ENCODE data around the gene MACF1. TPM values are rescaled to one million over a fixed set of nuclear protein-coding genes. Genes with fewer than 3 reads are reported as not detected.

The MACF1 gene
- total RNA-seq, 1 experiment from 2014 or later, result 104 TPM

DNA sequence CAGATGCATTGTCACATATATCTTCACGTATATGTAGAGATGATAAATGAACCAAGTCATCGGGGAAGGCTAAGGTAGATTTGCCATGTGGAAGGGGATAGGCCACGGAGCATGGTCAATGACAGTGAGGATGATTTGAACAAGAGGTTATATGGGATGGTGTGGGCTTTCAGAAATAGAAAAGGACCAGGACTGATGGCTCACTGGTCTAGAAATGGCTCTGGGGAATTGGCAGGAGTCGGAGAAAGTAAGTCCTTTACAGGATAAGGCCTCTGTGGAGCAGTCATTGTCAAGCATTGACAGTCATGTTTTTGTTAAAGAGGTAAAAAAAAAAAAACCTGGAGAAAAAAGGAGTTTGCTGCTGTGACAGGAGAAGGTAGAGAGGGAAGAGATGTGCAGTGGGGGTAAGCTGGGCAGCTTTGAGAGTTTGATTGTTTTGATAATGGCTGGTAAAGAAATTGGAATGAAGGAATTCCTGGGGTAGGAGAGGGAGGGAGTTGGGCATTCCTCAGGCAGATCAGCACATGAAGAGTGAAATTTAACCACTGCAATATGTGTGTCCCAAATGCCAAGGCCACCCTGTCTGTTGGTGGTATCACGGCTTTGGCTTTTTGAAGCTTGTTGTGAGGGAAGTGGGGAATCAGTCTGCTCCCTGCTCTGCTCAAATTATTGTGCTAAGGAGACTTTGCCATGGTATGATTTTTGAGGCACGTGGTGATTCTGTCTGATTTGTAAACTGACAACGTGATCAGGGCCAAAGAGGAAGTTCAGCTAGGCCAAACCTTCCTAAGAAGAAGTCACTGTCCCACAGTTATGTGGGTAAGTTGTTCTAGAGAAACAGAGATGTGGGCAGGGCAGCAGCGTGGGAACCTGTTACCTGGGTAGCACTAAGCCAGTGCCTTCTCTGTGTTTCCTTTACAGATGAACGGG lies 26.0 kb downstream of the MACF1 start:
- intact Hi-C loops (cut with micrococcal nuclease; ENCODE audit: unreplicated experiment), result no loop called here
- Mint-ChIP-seq H3K36me3 (ENCODE audit: insufficient read depth, unreplicated experiment) (peaks cover 23% of the 10 kb centered on the region), H3K4me3 (ENCODE audit: unreplicated experiment) (no peak overlapping the region), H3K27ac (ENCODE audit: unreplicated experiment) (peak overlapping the region; percentile 20), H3K27me3 (ENCODE audit: insufficient read depth, unreplicated experiment) (no peaks in the 10 kb centered on the region), H3K9me3 (ENCODE audit: unreplicated experiment) (no peaks in the 10 kb centered on the region), H3K4me1 (ENCODE audit: low read depth, unreplicated experiment) (no peaks in the 10 kb centered on the region)
- Histone ChIP-seq H3K9me3 (no peaks in the 10 kb centered on the region), H3K36me3 (ENCODE audit: control insufficient read depth, insufficient read depth, low read length) (no peaks in the 10 kb centered on the region), H3K4me1 (no peaks in the 10 kb centered on the region), H3K4me3 (ENCODE audit: low read depth, low read length) (no peak overlapping the region), H3K27me3 (replicated peaks; ENCODE audit: control insufficient read depth, insufficient read depth, low read length) (no peaks in the 10 kb centered on the region)
- ChIA-PET CTCF (no interaction called here), POLR2A (no interaction called here)
- TF ChIP-seq, protein P1, sequence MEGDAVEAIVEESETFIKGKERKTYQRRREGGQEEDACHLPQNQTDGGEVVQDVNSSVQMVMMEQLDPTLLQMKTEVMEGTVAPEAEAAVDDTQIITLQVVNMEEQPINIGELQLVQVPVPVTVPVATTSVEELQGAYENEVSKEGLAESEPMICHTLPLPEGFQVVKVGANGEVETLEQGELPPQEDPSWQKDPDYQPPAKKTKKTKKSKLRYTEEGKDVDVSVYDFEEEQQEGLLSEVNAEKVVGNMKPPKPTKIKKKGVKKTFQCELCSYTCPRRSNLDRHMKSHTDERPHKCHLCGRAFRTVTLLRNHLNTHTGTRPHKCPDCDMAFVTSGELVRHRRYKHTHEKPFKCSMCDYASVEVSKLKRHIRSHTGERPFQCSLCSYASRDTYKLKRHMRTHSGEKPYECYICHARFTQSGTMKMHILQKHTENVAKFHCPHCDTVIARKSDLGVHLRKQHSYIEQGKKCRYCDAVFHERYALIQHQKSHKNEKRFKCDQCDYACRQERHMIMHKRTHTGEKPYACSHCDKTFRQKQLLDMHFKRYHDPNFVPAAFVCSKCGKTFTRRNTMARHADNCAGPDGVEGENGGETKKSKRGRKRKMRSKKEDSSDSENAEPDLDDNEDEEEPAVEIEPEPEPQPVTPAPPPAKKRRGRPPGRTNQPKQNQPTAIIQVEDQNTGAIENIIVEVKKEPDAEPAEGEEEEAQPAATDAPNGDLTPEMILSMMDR (IDR thresholded peaks at IDR 0.05; ENCODE audit: insufficient read depth in 1 of 2, low read depth in 1 of 2, low read length in 1 of 2, severe bottlenecking in 1 of 2, unreplicated experiment in 1 of 2), result no peak
- no TSS peak for BruUV-seq (replicated peaks)
- no peak for DNase-seq

DNA sequence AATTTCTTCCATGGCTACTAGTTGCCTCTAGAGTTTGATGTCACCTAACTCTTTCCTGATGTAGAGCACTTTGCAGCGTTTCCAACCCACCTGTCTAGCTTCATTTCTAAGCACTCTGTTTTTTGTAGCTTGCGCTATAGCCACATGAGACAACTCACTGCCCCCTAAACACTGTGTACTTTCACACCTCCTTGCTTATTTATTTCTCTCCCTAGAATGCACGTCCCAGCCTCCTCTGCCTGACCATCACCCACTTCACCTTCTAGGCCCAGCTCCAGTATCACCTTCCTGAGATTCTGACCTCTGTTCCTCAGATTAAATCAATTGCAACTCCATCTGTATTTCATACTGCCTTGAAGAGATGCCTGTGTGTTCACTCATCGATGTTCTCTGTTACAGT lies 32.5 kb downstream of the MACF1 start:
- H3K36me3 ChIP-seq (ENCODE audit: control insufficient read depth, insufficient read depth, low read length), result no peaks in the 10 kb centered on the region
- no peak for DNase-seq
- POLR2A ChIA-PET, result no interaction called here
- no peak overlapping the region for H3K27ac Mint-ChIP-seq (ENCODE audit: unreplicated experiment)
- no peaks in the 10 kb centered on the region for H3K9me3 ChIP-seq
- no peaks in the 10 kb centered on the region for H3K27me3 Mint-ChIP-seq (ENCODE audit: insufficient read depth, unreplicated experiment)
- H3K36me3 Mint-ChIP-seq (ENCODE audit: insufficient read depth, unreplicated experiment), result peaks cover 6% of the 10 kb centered on the region
- intact Hi-C loops (cut with micrococcal nuclease; ENCODE audit: unreplicated experiment), result no loop called here
- H3K4me1 ChIP-seq, result no peaks in the 10 kb centered on the region
- H3K27me3 ChIP-seq (replicated peaks; ENCODE audit: control insufficient read depth, insufficient read depth, low read length), result no peaks in the 10 kb centered on the region
- H3K4me1 Mint-ChIP-seq (ENCODE audit: low read depth, unreplicated experiment), result no peaks in the 10 kb centered on the region
- H3K9me3 Mint-ChIP-seq (ENCODE audit: unreplicated experiment), result no peaks in the 10 kb centered on the region
- CTCF ChIA-PET, result no interaction called here
- BruUV-seq (replicated peaks), result no TSS peak
- TF ChIP-seq, protein P1 (IDR thresholded peaks at IDR 0.05; ENCODE audit: insufficient read depth in 1 of 2, low read depth in 1 of 2, low read length in 1 of 2, severe bottlenecking in 1 of 2, unreplicated experiment in 1 of 2), result no peak
- no peak overlapping the region for H3K4me3 Mint-ChIP-seq (ENCODE audit: unreplicated experiment)
- no peak overlapping the region for H3K4me3 ChIP-seq (ENCODE audit: low read depth, low read length)

DNA sequence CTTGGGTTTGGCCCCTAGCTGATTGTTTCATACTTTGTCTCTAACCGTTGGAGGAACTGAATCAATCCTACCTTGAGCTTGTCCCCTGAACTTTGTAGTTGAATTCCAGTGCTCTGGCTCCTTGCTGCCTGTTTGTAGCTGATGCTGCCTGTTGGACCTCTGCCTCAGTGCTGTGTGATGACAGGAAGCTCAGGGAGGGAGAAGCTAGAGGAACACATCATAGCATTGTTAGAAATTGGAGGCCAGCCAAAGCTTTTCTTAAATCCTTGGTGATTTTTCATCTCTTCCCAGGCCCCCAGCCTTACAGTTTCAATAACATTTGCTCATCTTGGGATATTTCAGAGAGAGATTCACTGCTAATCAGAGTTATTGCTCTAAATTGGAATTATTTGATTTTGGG lies 34.0 kb downstream of the MACF1 start:
- no peak for DNase-seq
- intact Hi-C loops (cut with micrococcal nuclease; ENCODE audit: unreplicated experiment), result no loop called here
- H3K9me3 ChIP-seq, result no peaks in the 10 kb centered on the region
- Mint-ChIP-seq H3K36me3 (ENCODE audit: insufficient read depth, unreplicated experiment) (peaks cover 6% of the 10 kb centered on the region), H3K27ac (ENCODE audit: unreplicated experiment) (no peak overlapping the region), H3K4me1 (ENCODE audit: low read depth, unreplicated experiment) (no peaks in the 10 kb centered on the region), H3K9me3 (ENCODE audit: unreplicated experiment) (no peaks in the 10 kb centered on the region), H3K4me3 (ENCODE audit: unreplicated experiment) (no peak overlapping the region), H3K27me3 (ENCODE audit: insufficient read depth, unreplicated experiment) (no peaks in the 10 kb centered on the region)
- H3K36me3 ChIP-seq (ENCODE audit: control insufficient read depth, insufficient read depth, low read length), result no peaks in the 10 kb centered on the region
- BruUV-seq (replicated peaks), result no TSS peak
- ChIA-PET POLR2A (no interaction called here), CTCF (no interaction called here)
- H3K4me1 ChIP-seq, result no peaks in the 10 kb centered on the region
- H3K4me3 ChIP-seq (ENCODE audit: low read depth, low read length), result no peak overlapping the region
- H3K27me3 ChIP-seq (replicated peaks; ENCODE audit: control insufficient read depth, insufficient read depth, low read length), result no peaks in the 10 kb centered on the region
- TF ChIP-seq, protein P1 (IDR thresholded peaks at IDR 0.05; ENCODE audit: insufficient read depth in 1 of 2, low read depth in 1 of 2, low read length in 1 of 2, severe bottlenecking in 1 of 2, unreplicated experiment in 1 of 2), result no peak

Data from Caco-2 (cell line).